VCaP (cell line): ENCODE results near the gene GAL3ST2.

Source experiments
- H3K27ac ChIP-seq: fragments of 450-650 bp; 2 replicates; pipeline ENCODE4 v1.5.1; 2017
- CTCF ChIP-seq: fragments of 450-650 bp; conservative IDR thresholded peaks from 2 replicates; pipeline ENCODE4 v1.5.1; 2017; ENCODE audit warnings: mild to moderate bottlenecking, moderate library complexity

The GAL3ST2 gene

GRCh38 chr2:241748468-241749256, 28.0 kb upstream of the GAL3ST2 start:
- no peak overlapping the region for H3K27ac ChIP-seq
- TF ChIP-seq CTCF, result no peak

GRCh38 chr2:241750076-241750840, 26.4 kb upstream of the GAL3ST2 start:
- no peak overlapping the region for H3K27ac ChIP-seq
- no peak for TF ChIP-seq CTCF

GRCh38 chr2:241751152-241751551, 25.5 kb upstream of the GAL3ST2 start:
- no peak for TF ChIP-seq CTCF
- no peak overlapping the region for H3K27ac ChIP-seq

GRCh38 chr2:241751776-241752175, 24.8 kb upstream of the GAL3ST2 start:
- TF ChIP-seq CTCF, result no peak
- H3K27ac ChIP-seq, result no peak overlapping the region

GRCh38 chr2:241752253-241752652, 24.4 kb upstream of the GAL3ST2 start:
- no peak overlapping the region for H3K27ac ChIP-seq
- no peak for TF ChIP-seq CTCF

- TF ChIP-seq CTCF, result no peak
- no peak overlapping the region for H3K27ac ChIP-seq
Measured at GRCh38 chr2:241752689-241753276, 23.8 kb upstream of the GAL3ST2 start.

GRCh38 chr2:241753493-241753892, 23.1 kb upstream of the GAL3ST2 start:
- TF ChIP-seq CTCF, result no peak
- H3K27ac ChIP-seq, result no peak overlapping the region
